ENCODE data around the gene ZNF273.
"Not testable (repeated sequence)": the region's sequence is repeated elsewhere in the genome, so short reads cannot be mapped to it uniquely, and the experiment has no call there.

The ZNF273 gene

DNA sequence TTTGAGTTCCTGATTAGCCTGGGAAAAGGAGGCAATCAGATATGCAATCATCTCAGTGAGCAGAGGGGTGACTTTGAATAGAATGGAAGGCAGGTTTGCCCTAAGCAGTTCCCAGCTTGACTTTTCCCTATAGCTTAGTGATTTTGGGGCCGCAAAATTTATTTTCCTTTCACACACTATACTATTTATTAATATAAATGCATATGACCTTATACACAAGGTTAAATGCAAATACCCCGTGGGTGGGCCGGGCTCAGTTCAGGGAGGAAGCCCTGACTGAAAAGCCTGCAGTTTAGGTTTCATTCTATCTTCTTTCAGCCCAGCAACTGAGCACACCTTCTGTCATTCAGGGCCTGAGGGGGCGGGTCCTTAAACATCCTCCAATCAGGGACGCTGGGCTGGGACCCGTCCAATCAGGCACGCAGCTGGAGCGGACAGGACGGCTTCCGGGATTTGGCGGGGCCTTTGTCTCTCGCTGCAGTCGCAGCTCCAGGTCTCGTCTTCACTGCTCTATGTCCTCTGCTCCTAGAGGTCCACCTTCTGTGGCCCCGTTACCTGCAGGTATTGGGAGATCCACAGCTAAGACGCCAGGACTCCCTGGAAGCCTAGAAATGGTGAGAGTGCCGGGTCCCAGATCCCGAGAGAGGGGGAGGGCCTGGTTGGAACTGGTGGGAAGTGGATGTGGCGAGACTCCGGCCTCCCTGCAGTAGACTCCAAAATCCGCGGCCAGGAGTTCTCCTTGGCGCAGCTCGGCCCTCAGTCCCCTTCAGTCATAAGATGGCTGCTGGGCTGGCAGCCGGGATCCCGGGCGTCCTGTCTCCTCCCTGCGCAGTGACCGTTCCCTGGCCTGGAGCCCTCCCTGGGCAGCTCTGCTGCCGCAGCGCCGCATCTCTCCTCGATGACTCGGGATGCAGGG lies at the start of gene ZNF273:
ZNF273 (plus strand) TSS at position 468 of the 916 bp plus-strand sequence; CDS start at position 513, 45 bp downstream.
- DNase-seq = peak; percentile 72 to 83 (median 79)

DNA sequence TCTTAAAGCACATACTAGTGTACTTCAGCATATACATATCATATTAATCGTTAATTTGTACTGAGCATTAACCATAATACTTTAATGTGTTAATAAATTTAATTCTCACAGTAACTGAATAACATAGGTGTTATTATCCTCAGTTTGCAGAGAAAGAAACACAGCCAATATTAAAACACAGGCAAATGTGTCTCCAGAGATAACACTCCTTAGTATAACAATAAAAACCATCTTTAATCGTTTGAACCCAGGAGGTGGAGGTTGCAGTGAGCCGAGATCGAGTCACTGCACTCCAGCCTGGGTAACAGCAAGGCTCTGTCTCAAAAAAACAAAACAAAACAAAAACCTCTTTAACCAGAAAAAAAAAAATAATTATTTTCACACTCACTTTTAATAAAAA lies 49.4 kb upstream of the ZNF273 start:
- DNase-seq = no peak

DNA sequence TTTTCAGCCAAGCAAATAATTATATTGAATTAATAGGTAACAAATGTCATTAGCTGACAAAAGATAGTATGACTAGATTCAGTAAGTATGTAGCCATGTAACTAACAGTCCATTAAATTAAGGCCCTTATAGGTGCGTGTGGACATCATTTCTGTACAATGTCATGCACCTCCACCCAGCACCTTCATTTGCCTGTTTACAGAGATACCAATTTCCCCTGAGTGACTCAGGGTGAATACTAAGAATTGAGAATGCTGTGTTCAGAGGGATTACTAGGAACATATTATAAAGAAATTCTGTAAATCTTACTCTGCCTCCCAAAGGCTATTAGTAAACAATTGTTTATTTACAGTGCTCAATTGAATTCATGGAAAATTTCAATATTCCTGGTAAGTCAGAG lies 48.1 kb upstream of the ZNF273 start:
- no peak for DNase-seq

DNA sequence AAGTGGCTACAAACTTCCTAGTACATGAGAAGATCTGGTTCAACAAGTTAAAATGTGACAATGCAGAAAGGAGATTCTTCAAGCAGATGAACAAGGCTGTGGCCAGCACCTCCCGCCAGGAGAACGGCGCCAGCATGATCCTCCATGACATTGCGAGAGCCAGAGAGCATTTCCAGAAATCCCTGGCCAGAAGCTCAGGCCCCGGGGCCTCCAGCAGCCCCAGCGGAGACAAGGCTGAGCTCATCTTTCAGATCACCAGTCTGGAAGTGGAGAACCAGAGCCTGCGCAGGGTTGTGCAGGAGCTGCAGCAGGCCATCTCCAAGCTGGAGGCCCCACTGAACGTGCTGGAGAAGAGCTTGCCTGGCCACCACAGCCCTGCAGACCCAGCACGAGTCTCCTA lies 40.1 kb upstream of the ZNF273 start:
- DNase-seq = no peak

DNA sequence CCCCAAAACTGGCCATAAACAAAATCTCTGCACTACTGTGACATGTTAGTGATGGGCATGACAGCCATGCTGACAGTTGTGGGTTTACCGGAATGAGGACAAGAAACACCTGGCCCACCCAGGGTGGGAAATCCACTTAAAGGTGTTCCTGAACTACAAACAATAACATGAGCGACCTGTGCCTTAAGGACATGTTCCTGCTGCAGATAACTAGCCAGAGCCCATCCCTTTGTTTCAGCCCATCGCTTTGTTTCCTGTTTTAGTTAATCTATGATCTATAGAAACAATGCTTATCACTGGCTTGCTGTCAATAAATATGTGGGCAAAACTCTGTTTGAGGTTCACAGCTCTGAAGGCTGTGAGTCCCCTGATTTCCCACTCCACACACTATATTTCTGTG lies 39.5 kb upstream of the ZNF273 start:
- DNase-seq = not testable (repeated sequence)

DNA sequence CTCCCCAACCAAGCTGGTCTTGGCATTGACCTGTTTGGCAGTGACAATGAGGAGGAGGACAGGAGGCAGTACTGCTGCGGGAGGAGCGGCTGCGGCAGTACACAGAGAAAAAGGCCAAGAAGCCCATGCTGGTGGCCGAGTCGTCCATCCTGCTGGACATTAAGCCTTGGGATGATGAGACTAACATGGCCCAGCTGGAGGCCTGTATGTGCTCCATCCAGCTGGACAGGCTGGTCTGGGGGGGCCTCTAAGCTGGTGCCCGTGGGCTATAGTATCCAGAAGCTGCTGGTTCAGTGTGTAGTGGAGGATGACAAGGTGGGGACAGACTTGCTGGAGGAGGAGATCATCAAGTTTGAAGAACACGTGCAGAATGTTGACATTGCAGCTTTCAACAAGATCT lies 39.1 kb upstream of the ZNF273 start:
- no peak for DNase-seq

DNA sequence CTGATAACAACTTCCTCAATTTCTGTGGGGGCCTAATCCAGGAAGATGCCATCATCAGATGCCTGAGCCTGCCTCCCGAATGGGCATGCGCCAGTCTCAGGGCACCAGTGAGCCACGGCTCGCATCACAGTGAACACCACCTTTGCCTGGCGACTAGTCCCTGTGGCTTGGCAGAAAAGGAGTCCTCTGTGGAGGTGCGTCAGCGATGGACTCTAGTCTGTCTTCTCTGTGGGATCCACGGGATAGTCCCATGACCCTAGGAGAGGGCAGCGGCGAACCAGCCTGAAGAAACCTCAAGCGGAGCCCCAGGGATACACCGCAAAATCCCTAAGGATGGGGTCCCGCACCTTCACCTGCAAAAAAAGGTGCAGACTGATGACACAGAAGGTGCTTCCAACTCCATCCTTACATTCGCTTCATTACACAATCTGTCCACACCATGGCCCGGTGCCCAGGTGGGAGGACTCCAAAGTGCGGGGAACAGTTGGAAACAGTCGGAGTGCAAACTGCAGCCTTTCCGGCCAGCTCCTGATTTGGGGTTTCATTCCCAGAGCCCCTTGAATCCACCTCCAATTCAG lies 35.1 kb upstream of the ZNF273 start:
- DNase-seq = no peak

DNA sequence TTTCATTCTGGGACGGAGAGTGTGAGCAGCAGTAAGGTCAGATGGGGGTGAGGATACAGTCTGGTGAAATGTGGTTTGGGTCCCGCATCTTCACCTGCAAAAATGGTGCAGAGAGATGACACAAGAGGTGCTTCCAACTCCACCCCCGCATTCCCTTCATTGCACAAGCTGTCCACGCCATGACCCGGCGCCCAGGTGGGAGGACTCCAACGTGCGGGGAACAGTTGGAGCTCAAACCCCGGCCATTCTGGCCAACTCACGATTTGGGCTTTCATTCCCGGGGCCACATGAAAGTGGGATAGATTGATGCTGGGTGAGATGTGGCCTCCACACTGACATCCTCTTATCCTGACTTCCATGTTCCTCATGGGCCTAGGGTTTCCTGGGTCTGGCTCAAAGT lies 34.6 kb upstream of the ZNF273 start:
- DNase-seq = no peak

DNA sequence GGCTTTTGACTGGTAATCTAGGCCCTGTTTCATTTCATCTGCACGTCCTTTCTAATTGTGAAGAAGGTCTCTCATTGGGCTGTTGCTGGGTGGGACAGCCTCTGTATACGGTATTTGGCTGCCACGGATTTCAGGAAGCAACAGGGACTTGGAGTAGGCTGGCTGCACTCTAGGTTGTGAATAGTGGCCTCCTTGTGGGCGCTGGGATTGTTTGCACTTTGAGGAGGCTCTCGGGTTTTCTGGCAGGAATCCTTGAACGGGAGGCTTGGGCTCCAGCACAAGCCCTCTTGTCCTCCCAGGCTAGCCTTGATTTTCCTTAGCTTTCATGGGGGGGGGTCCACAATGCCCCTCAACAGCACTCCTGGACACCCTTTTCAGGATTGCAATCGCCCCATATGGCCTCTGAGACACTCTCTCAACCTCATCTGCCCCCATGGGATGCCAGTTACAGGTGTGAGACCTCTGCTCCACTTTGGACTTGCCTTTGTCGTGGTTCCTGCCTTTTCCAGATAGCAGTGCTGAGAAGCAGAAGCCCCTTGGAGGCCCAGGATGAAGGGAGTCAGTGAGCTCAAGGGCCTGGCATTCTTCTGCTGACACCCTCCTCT lies 33.9 kb upstream of the ZNF273 start:
- no peak for DNase-seq

DNA sequence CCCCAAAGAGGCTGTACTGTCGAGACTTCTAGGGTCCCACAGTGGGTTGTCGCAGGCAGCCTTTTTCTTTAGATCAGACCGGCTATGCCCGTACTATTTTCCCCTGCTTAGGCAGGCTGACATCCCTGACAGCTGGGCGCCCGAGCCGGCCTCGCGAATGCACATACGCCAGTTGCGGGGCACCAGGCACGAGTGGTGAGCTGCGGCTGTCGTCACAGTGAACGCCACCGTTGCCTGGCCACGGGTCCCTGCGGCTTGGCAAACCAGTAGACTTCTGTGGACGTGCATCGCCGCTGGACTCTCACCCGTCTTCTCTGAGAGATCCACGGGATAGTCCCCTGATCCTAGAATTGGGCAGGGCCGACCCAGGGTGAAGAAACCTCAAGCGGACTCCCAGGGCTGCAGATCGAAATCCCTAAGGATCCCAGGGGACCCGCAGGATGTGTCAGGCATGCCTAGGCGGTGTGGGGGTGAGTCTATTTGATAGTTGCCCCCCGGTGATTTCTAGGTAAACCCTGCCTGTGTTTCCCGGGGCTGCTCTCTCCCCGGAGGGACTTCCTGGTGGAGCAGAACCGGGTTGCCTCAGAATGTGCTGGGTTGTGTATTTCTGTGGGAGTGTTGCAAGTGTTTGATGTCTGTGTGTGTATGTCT lies 33.0 kb upstream of the ZNF273 start:
- no peak for DNase-seq

DNA sequence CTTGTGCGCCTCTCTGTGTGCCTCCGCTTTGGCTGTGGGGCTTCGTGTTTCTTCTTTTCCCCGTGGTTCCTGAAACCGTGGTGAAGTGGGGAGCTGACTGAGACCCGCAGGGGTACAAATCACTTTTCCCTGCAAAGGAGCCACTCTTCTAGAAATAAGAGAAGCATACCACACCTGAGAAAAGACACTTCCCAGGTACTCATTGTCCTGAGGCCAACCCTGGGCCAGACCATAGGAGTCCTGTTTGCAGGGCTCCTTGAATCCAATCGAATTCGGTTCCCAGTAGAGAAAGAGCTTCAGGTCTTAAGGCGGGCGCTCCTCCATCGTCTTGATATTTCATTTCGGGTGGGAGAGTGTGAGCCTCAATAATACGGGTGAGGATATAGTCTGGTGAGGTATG lies 32.4 kb upstream of the ZNF273 start:
- no peak for DNase-seq

DNA sequence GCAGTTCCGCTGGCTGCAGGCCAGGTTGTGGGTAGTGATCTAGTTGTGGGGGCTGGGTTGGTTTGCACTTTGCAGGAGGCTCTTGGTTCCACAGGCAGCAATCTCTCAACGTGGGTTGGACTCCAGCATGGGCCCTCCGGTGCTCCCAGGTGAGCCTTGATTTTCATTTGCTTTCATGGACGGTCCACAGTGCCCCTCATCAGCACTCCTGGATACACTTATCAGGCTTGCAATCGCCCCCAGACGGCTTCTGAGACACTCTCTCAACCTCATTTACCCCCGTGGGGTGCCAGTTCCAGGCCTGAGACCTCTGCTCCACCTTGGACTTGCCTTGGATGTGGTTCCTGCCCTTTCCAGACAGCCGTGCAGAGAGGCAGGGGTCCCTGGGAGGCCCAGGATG lies 31.3 kb upstream of the ZNF273 start:
- DNase-seq = no peak

DNA sequence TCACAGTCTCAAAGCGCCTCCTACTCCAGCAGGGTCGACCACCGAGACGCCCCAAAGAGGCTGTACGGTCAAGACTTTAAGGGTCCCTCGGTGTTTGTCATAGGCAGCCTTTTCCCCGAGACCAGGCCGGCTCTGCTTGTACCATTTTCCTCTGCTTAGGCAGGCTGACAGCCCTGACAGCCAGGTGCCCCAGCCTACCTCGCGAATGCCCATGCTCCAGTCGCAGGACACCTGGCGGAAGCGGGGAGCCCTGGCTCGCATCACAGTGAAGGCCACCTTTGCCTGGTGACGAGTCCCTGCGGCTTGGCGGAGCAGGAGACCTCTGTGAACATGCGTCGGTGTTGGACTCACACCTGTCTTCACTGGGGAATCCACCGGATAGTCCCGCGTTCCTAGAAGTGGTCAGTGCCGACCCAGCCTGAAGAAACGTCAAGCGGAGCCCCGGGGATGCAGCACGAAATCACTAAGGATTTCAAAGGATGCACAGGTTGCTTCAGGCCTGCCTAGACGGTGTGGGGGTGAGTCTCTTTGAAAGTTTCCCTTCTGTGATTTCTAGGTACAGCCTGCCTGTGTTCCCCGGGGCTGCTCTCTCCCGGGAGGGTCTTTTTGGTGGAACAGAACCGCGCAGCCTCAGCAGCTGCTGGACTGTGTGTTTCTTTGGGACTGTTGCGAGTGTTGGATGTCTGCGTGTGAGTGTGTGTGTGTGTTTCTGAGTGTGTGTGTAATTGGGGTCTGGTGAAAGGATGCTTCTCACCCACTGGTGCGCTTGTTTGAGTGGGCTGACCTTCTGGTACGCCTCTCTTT lies 30.5 kb upstream of the ZNF273 start:
- DNase-seq = no peak

DNA sequence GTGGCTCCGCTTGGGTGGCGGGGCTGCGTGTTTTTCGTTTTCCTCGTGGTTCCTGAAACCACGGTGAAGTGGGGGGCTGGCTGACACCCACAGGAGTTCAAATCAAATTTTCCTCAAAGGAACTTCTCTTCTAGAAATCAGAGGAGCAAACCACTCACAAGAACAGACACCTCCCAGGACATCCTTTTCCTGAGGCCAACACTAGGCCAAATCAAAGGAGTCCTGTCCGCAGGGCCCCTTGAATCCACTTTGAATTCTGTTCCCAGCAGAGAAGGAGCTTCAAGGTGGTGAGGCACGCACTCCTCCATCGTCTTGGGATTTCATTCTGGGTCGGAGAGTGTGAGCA lies 29.9 kb upstream of the ZNF273 start:
- no peak for DNase-seq

DNA sequence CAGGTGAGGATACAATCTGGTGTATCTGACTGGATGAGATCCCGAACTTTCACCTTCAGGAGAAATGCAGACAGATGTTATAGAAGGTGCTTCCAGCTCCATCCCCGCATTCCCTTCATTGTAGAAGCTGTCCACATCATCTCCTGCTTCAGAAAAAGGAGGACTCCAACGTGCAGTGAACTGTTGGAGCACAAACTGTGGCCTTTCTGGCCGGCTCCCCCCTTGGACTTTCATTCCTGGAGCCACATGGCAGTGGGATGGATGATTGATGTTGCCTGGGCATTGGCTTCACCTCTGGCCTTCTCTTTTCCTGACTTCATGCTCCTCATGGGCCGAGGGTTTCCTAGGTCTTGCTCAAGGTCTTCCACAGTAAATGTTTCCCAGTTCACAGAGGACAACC lies 29.6 kb upstream of the ZNF273 start:
- DNase-seq = no peak

DNA sequence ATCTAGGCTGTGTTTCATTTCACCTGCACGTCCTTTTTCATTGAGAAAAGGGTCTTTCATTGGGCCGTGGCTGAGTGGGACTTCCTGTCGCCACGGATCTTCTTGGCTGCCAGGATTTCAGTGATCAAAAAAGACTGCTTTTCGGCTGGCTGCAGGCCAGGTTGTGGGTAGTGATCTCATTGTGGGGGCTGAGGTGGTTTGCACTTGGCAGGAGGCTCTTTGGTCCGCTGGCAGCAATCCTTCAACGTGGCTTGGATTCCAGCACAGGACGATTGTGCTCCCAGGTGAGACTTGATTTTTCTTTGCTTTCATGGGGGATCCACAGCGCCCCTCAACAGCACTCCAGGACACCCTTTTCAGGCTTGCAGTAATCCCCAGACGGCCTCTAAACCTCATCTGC lies 29.0 kb upstream of the ZNF273 start:
- no peak for DNase-seq

DNA sequence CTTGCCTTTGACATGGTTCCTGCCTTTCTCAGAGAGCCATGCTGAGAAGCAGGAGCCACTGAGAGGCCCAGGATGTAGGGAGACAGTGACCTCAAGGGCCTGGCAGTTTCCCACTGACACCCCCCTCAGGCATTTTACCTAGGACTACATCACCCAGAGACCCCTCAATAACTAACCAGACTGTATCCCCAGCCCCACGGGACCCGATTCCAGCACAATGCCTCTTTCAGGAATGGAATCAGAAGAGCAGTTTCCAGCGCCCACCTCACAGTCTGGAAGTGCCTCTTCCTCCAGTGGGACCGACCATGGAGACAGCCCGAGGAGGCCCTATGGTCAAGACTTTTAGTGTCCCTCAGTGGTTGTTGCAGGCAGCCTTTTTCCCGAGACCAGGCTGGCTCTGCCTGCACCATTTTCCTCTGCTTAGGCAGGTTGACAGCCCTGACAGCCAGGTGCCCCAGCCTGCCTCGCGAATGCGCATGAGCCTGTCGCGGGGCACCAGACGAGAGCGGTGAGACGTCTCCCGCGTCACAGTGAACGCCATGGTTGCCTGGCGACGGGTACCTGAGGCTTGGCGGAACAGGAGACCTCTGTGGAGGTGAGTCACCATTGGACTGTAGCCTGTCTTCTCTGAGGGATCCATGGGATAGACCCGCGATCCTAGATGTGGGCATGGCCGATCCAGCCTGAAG lies 28.4 kb upstream of the ZNF273 start:
- no peak for DNase-seq

DNA sequence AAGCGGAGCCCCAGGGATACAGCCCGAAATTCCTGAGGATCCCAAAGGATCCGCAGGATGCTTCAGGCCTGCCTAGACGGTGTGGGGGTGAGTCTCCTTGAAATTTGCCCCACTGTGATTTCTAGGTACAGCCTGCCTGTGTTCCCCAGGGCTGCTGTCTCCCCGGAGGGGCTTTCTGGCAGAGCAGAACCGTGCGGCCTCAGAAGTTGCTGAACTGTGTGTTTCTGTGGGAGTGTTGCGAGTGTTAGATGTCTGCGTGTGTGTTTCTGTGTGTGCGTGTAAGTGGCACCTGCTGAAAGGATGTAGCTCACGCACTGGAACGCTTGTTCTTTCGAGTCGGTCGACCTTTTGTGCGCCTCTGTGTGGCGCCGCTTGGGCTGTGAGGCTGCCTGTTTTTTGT lies 27.8 kb upstream of the ZNF273 start:
- DNase-seq = no peak

DNA sequence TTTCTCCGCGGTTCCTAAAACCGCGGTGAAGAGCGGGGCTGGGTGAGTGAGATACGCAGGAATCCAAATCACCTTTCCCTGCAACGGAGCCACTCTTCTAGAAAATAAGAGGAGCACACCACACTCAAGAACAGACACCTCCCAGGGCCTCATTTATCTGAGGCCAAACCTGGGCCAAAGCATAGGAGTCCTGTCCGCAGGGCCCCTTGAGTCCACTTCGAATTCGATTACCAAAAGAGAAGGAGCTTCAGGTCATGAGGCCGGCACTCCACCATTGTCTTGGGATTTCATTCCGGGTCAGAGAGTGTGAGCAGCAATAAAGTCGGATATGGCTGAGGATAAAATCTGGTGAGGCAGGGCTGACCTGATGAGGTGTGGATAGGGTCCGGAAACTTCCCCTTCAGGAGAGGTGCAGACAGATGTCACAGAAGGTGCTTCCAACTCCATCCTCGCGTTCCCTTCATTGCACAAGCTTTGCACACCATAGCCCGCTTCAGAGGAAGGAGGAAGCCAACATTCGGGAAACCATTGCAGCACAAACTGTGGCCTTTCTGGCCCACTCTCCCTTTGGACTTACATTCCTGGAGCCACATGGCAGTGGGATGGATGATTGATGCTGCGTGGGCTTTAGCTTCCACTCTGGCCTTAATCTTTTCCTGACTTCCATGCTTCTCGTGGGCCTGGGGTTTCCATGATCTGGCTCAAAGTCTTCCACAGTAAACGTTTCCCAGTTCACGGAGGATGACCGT lies 27.2 kb upstream of the ZNF273 start:
- no peak for DNase-seq

DNA sequence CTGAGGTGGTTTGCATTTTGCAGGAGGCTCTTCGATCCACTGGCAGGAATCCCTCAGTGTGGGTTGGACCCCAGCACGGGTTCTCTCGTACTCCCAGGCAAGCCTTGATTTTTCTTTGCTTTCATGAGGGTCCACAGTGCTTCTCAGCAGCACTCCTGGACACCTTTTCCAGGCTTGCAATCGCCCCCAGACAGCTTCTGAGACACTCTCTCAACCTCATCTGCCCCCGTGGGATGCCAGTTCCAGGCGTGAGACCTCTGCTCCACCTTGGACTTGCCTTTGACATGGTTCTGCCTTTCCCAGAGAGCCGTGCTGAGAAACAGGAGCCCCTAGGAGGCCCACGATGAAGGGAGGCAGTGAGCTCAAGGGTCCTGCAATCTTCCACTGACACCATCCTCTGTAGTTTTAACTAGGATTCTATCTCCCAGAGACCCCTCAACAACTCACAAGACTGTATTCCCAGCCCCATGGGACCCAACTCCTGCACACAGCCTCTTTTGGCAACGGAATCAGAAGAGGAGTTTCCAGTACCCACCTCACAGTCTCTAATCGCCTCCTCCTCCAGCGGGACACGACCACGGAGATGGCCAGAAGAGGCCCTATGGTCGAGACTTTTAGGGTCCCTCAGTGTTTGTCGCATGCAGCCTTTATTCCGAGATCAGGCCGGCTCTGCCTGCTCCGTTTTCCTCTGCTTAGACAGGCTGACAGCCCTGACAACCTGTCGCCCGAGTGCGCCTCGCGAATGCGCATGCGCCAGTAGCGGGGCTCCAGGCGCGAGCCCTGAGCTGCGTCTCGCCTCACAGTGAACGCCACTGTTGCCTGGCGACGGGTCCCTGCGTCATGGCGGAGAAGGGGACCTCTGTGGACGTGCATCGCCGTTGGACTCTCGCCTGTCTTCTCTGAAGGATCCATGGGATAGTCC lies 26.0 kb upstream of the ZNF273 start:
- DNase-seq = peak; percentile 10 to 46 (median 29)

Data from activated CD4-positive, CD25-positive, alpha-beta regulatory T cell (primary cell).